Immature natural killer cell (primary cell): ENCODE measurements around the gene HACD3. TPM values are rescaled to one million over a fixed set of nuclear protein-coding genes. Genes with fewer than 3 reads are reported as not detected.
A peak's percentile ranks its signal among the peaks of the same experiment; 100 is the strongest.
"Not testable (repeated sequence)": the region's sequence is repeated elsewhere in the genome, so short reads cannot be mapped to it uniquely, and the experiment has no call there.

Source experiments
- DNase-seq, 3 donors: peaks; one replicate each; pipeline ENCODE4 v3.0.0; 2022; ENCODE audit warnings: mixed read lengths in 1 of 3
- H3K27ac Mint-ChIP-seq, 6 donors: one replicate each; pipeline ENCODE4 v1.8.0; 2020; ENCODE audit warnings: mixed read lengths in 6 of 6, mild to moderate bottlenecking in 5 of 6, inconsistent platforms in 4 of 6, moderate library complexity in 3 of 6
- H3K27me3 Mint-ChIP-seq, 3 donors: one replicate each; pipeline ENCODE4 v1.8.0; 2020 to 2021; ENCODE audit warnings: low read depth in 3 of 3, mild to moderate bottlenecking in 3 of 3, mixed read lengths in 3 of 3, moderate library complexity in 3 of 3, inconsistent platforms in 1 of 3
- H3K36me3 Mint-ChIP-seq, 3 donors: one replicate each; pipeline ENCODE4 v1.8.0; 2020; ENCODE audit warnings: mixed read lengths in 3 of 3, inconsistent platforms in 2 of 3, mild to moderate bottlenecking in 2 of 3
- H3K4me1 Mint-ChIP-seq, 2 donors: one replicate each; pipeline ENCODE4 v1.8.0; 2020; ENCODE audit warnings: inconsistent platforms in 2 of 2, mild to moderate bottlenecking in 2 of 2, mixed read lengths in 2 of 2, moderate library complexity in 1 of 2
- H3K4me3 Mint-ChIP-seq, 5 donors: one replicate each; pipeline ENCODE4 v1.8.0; 2020; ENCODE audit warnings: mild to moderate bottlenecking in 5 of 5, mixed read lengths in 5 of 5, inconsistent platforms in 3 of 5, moderate library complexity in 3 of 5
- H3K9me3 Mint-ChIP-seq, 6 donors: one replicate each; pipeline ENCODE4 v1.8.0; 2020; ENCODE audit warnings: mild to moderate bottlenecking in 6 of 6, mixed read lengths in 6 of 6, inconsistent platforms in 4 of 6, moderate library complexity in 3 of 6
- polyA plus RNA-seq, 3 donors: library from polyadenylated mRNA; unstranded; fragments of 300-500 nt; fragmentation: Illumina TruSeq; gene quantifications; one replicate each; pipeline ENCODE4 v1.2.3, GENCODE V29; 2021

HACD3 gene
- polyA plus RNA-seq, 3 donors from 2014 or later: 24.4 to 36.7 (median 26.0) TPM

DNA sequence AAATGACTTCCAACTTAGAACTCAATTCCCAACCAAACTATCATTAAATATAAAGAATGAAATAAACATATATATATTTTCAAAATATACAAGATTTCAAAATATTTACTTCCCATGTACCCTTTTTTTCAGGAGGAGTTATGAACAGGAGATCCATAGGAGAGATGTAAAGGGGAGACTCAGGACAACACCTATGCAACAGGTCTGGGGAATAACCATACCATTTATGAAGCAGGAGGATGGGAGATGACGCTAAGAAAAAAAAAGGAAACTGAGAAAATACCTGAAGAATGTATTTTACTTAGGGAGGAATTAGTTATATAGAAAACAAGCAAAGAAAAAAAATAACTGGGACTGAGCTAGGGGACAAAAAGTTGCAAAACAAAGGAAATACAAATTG is 56.8 kb downstream of the HACD3 start:
- H3K4me3 Mint-ChIP-seq: no peak overlapping the region
- peak overlapping the region in 1 of 6 donors; percentile 46 for H3K27ac Mint-ChIP-seq
- H3K36me3 Mint-ChIP-seq: peaks cover 35 to 68% (median 48%) of the 10 kb centered on the region in 3 donors
- peaks cover 19 to 27% of the 10 kb centered on the region in 2 donors for H3K4me1 Mint-ChIP-seq
- DNase-seq: no peak
- peaks cover 0 to 4% (median 2%) of the 10 kb centered on the region in 3 donors for H3K27me3 Mint-ChIP-seq
- no peaks in the 10 kb centered on the region for H3K9me3 Mint-ChIP-seq

GRCh38 chr15:65595960-65596359 is 65.7 kb downstream of the HACD3 start:
- Mint-ChIP-seq H3K36me3 (peaks cover 20 to 41% (median 26%) of the 10 kb centered on the region in 3 donors), H3K4me1 (no peaks in the 10 kb centered on the region), H3K27me3 (no peaks in the 10 kb centered on the region), H3K4me3 (no peak overlapping the region), H3K9me3 (no peaks in the 10 kb centered on the region), H3K27ac (no peak overlapping the region)
- peak in 1 of 3 donors; percentile 13 for DNase-seq

GRCh38 chr15:65598468-65598867 is 68.2 kb downstream of the HACD3 start:
- Mint-ChIP-seq H3K27ac (no peak overlapping the region), H3K4me1 (no peaks in the 10 kb centered on the region), H3K9me3 (no peaks in the 10 kb centered on the region), H3K36me3 (peaks cover 8 to 28% (median 11%) of the 10 kb centered on the region in 3 donors), H3K4me3 (no peak overlapping the region), H3K27me3 (no peaks in the 10 kb centered on the region)
- DNase-seq: no peak

DNA sequence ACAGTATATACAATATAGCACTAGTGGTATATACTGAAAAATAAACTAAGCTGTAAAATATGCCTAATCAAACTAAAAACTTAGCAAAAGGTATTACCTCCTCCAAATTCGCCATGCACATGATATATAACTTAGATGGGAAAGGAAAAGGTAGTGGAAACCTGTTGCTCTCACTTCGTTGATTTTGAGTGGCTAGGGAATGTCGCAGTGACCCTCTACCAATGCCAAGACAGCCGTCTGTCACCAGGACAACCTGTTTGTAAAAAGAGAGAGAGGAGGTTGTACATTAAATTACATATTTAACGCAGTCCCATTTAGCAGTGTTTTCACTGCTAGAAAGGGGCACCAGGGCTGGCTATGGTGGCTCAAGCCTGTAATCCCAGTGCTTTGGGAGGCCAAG is 69.4 kb downstream of the HACD3 start:
- Mint-ChIP-seq H3K27me3 (no peaks in the 10 kb centered on the region), H3K4me1 (no peaks in the 10 kb centered on the region), H3K9me3 (no peaks in the 10 kb centered on the region), H3K27ac (no peak overlapping the region), H3K36me3 (peaks cover 7 to 29% (median 9%) of the 10 kb centered on the region in 3 donors), H3K4me3 (no peak overlapping the region)
- DNase-seq: no peak

GRCh38 chr15:65603134-65603533 is 72.9 kb downstream of the HACD3 start:
- H3K27ac Mint-ChIP-seq: no peak overlapping the region
- DNase-seq: no peak

DNA sequence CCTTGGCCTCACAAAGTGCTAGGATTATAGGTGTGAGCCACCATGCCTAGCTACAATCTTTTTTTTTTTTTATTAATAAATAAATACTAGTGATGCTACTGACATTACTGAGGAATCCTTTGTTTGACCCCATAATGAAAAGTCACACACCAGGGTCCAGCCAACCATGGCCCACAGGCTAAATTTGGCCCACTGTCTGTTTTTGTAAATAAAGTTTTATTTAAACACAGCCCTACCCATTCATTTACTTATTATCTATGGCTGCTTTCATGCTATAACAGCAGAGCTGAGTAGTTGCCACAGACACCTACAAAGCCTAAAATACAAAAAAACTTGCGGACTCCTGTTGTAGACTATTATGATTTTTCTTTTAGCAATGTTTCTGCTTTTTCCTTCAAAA is 73.3 kb downstream of the HACD3 start:
- DNase-seq: no peak
- no peaks in the 10 kb centered on the region for H3K9me3 Mint-ChIP-seq
- H3K27ac Mint-ChIP-seq: no peak overlapping the region
- H3K36me3 Mint-ChIP-seq: peaks cover 2 to 16% (median 3%) of the 10 kb centered on the region in 3 donors
- peaks cover 0 to under 1% of the 10 kb centered on the region in 2 donors for H3K4me1 Mint-ChIP-seq
- no peaks in the 10 kb centered on the region for H3K27me3 Mint-ChIP-seq
- H3K4me3 Mint-ChIP-seq: no peak overlapping the region

More at GRCh38 chr15:65603134-65603533, 72.9 kb downstream of the HACD3 start:
- H3K9me3 Mint-ChIP-seq: no peaks in the 10 kb centered on the region
- no peaks in the 10 kb centered on the region for H3K27me3 Mint-ChIP-seq
- no peak overlapping the region for H3K4me3 Mint-ChIP-seq
- no peaks in the 10 kb centered on the region for H3K4me1 Mint-ChIP-seq
- H3K36me3 Mint-ChIP-seq: peaks cover 4 to 20% (median 5%) of the 10 kb centered on the region in 3 donors

GRCh38 chr15:65610871-65611718 is 80.8 kb downstream of the HACD3 start, which contains the start of gene INTS14:
Gene INTS14, minus strand, starts transcription at chr15:65611131. Its CDS starts 3,751 bp downstream, at chr15:65607380.
- Mint-ChIP-seq H3K36me3 (no peaks in the 10 kb centered on the region), H3K27ac (peak within 1 kb of the TSS; percentile 93 to 100 (median 98)), H3K4me1 (peaks cover 32 to 35% of the 10 kb centered on the region in 2 donors), H3K9me3 (no peaks in the 10 kb centered on the region), H3K4me3 (peak within 1 kb of the TSS; percentile 95 to 100 (median 96)), H3K27me3 (peaks cover 4 to 9% (median 7%) of the 10 kb centered on the region in 3 donors)
- peak; percentile 85 to 88 (median 87) for DNase-seq

DNA sequence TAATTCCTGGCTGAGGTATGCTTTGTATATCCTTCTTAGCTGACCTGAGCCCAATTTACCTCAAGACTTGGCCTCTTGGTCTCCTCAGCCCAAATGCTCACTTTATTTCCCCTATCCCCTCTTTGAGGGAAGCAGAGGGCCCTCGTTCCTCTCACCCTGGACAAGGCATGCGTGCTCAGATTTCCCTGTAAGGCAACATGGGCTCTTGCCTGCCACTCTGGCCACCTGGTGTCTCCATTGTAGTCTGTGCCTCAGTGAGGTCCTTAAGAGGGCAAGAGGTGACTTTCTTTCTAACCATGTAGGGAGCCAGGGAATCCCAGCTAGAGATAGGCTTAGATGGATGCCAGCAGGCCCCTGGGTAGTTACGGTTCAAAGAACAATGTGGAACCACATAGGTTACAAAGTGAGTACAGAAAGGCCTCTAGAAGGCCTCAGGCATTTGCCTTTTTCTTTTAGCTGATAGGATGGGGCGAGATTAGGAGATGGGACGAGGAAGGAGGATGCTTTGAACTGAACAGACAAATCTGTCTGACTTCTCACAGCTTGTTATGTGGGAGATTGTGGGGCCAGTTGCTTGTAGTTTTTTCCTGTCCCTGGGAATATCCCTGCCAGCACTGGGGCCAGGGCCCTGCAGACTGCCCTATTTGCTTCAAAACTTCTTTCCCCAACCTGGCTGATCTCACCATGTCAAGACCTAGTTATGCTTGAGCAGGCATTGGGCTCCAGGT is 81.8 kb downstream of the HACD3 start:
- Mint-ChIP-seq H3K9me3 (no peaks in the 10 kb centered on the region), H3K27ac (peak overlapping the region; percentile 93 to 100 (median 98)), H3K27me3 (peaks cover 4 to 9% (median 7%) of the 10 kb centered on the region in 3 donors), H3K36me3 (peaks cover 0 to 2% (median 0%) of the 10 kb centered on the region in 3 donors), H3K4me1 (peaks cover 32 to 35% of the 10 kb centered on the region in 2 donors), H3K4me3 (peak overlapping the region; percentile 95 to 100 (median 96))
- no peak for DNase-seq

- peaks cover 32 to 35% of the 10 kb centered on the region in 2 donors for H3K4me1 Mint-ChIP-seq
- peak overlapping the region; percentile 93 to 100 (median 98) for H3K27ac Mint-ChIP-seq
- no peak for DNase-seq
Measured at GRCh38 chr15:65612616-65612946, 82.3 kb downstream of the HACD3 start.

DNA sequence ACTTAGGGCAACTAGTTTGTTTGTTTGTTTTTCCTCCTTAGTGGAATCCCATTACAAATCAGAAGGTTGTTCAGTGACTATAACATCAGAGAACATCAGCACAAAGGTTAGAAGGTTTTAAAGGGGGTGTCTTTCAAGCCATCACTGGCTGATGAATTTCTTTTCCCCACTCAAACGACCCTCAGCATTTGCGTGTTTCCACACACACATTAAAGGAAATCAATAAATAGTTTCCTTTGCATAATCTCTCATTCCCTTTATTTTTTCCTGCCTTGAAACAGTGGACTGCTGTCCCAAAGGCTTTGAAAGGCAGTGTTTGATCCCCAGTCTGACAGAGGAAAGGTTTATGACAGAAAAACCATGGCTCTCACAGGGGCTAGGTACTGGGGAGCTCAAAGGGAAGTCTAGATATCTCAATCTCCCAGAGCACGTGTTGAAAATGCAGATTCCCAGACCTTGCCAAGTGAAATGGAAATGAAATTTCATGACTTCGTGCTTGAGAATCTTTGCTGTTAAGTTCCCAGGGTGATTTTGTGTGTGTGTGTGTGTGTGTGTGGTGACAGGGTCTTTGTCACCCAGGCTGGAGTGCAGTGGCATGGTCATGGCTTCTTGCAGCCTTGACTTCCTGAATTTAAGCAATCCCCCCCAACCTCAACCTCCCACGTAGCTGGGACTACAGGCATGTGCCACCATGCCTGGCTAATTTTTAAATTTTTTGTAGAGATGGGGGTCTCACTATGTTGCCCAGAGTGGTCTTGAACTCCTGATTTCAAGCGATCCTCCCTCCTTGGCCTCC is 82.9 kb downstream of the HACD3 start:
- Mint-ChIP-seq H3K36me3 (peaks cover 0 to 7% (median 0%) of the 10 kb centered on the region in 3 donors), H3K27me3 (peaks cover 4 to 9% (median 7%) of the 10 kb centered on the region in 3 donors), H3K9me3 (peaks cover 0 to 2% (median 0%) of the 10 kb centered on the region in 6 donors), H3K4me3 (peak overlapping the region in 2 of 5 donors; percentile 4 to 20), H3K4me1 (peaks cover 32 to 35% of the 10 kb centered on the region in 2 donors), H3K27ac (peak overlapping the region in 5 of 6 donors; percentile 96 to 100 (median 99))
- DNase-seq: no peak

More at GRCh38 chr15:65612616-65612946, 82.3 kb downstream of the HACD3 start:
- H3K36me3 Mint-ChIP-seq: peaks cover 0 to 7% (median 0%) of the 10 kb centered on the region in 3 donors
- peak overlapping the region; percentile 41 to 100 (median 96) for H3K4me3 Mint-ChIP-seq
- H3K27me3 Mint-ChIP-seq: peaks cover 4 to 9% (median 7%) of the 10 kb centered on the region in 3 donors
- H3K9me3 Mint-ChIP-seq: peaks cover 0 to 2% (median 0%) of the 10 kb centered on the region in 6 donors

- not testable (repeated sequence) for H3K27me3 Mint-ChIP-seq, H3K9me3 Mint-ChIP-seq, H3K36me3 Mint-ChIP-seq, DNase-seq, H3K27ac Mint-ChIP-seq, H3K4me3 Mint-ChIP-seq
- H3K4me1 Mint-ChIP-seq: peaks cover 19 to 20% of the 10 kb centered on the region in 2 donors
Measured at GRCh38 chr15:65615887-65616286, 85.6 kb downstream of the HACD3 start.

GRCh38 chr15:65618560-65619109 is 88.4 kb downstream of the HACD3 start:
- Mint-ChIP-seq H3K36me3 (peaks cover 0 to 7% (median 0%) of the 10 kb centered on the region in 3 donors), H3K4me3 (no peak overlapping the region)

More at GRCh38 chr15:65618560-65619109, 88.4 kb downstream of the HACD3 start:
- DNase-seq: no peak
- H3K27me3 Mint-ChIP-seq: peaks cover 0 to 3% (median 1%) of the 10 kb centered on the region in 3 donors
- H3K4me1 Mint-ChIP-seq: peaks cover 0 to 2% of the 10 kb centered on the region in 2 donors
- no peak overlapping the region for H3K27ac Mint-ChIP-seq
- H3K9me3 Mint-ChIP-seq: peaks cover 0 to 2% (median 0%) of the 10 kb centered on the region in 6 donors
